Uterus (tissue), 2 donors: ENCODE measurements around the gene LYRM2.

Experiments used
- POLR2A ChIP-seq, 2 donors: fragments of 450-650 bp; IDR thresholded peaks; one replicate each; pipeline ENCODE4 v1.6.1; 2016; ENCODE audit warnings: antibody characterized with exemption in 2 of 2, mild to moderate bottlenecking in 1 of 2, moderate library complexity in 1 of 2
- TF ChIP-seq, protein P1 (sequence below), 4 experiments: fragments of 200-600 bp in 2 of 4; fragments of 450-650 bp in 2 of 4; sonication (generic) in 2 of 4; IDR thresholded peaks; one replicate each; pipeline ENCODE4 v1.5.1; 2016 to 2019; ENCODE audit warnings: antibody characterized with exemption in 4 of 4, mild to moderate bottlenecking in 2 of 4, moderate library complexity in 1 of 4

DNA sequence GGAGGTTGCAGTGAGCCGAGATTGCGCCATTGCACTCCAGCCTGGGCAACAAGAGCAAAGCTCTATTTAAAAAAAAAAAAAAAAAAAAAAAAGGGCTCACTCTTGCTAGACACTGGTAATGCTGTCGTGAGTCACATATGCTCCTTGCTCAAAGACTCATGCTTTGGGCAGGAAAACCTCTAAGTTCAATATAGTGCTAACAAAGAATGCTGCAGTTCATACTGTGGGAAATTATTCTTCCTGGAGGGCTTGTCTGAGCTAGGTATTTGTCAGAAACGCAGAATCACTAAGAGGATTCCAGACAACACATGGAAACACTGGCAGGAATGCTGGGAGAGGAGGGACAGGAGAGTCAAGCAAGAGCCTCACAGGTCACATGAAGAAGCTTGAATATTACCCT is 2.3 kb upstream of the LYRM2 start:
- TF ChIP-seq, protein P1, sequence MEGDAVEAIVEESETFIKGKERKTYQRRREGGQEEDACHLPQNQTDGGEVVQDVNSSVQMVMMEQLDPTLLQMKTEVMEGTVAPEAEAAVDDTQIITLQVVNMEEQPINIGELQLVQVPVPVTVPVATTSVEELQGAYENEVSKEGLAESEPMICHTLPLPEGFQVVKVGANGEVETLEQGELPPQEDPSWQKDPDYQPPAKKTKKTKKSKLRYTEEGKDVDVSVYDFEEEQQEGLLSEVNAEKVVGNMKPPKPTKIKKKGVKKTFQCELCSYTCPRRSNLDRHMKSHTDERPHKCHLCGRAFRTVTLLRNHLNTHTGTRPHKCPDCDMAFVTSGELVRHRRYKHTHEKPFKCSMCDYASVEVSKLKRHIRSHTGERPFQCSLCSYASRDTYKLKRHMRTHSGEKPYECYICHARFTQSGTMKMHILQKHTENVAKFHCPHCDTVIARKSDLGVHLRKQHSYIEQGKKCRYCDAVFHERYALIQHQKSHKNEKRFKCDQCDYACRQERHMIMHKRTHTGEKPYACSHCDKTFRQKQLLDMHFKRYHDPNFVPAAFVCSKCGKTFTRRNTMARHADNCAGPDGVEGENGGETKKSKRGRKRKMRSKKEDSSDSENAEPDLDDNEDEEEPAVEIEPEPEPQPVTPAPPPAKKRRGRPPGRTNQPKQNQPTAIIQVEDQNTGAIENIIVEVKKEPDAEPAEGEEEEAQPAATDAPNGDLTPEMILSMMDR (IDR thresholded peaks at IDR 0.05) = no peak
- no peak for TF ChIP-seq POLR2A (IDR thresholded peaks at IDR 0.05)
